HepG2 (cell line): Measurements from ENCODE around the gene MRPL27. TPM values are rescaled to one million over a fixed set of nuclear protein-coding genes. Genes with fewer than 3 reads are reported as not detected.
A peak's percentile ranks its signal among the peaks of the same experiment; 100 is the strongest.

Experiments used
- ATF5 ChIP-seq: sonication (generic); formaldehyde crosslinking; IDR thresholded peaks from 2 replicates; pipeline ENCODE4 v1.4.0; 2020; ENCODE audit warnings: mild to moderate bottlenecking, low read depth, missing genetic modification reagents
- GATA4 ChIP-seq: sonication (generic); IDR thresholded peaks from 2 replicates; pipeline ENCODE4 v1.6.1; 2016; ENCODE audit warnings: antibody characterized with exemption, low read depth, borderline replicate concordance
- GLI4 ChIP-seq: sonication (generic); formaldehyde crosslinking; IDR thresholded peaks from 2 replicates; pipeline ENCODE4 v1.5.1; 2020; ENCODE audit warnings: missing genetic modification reagents, mild to moderate bottlenecking, moderate library complexity, borderline replicate concordance
- HNRNPUL1 ChIP-seq: fragments of 200-400 bp; formaldehyde crosslinking; IDR thresholded peaks from 2 replicates; pipeline ENCODE4 v1.6.1; 2017; ENCODE audit warnings: low read depth, mild to moderate bottlenecking, low read length, moderate library complexity
- KDM4B ChIP-seq: sonication (generic); formaldehyde crosslinking; IDR thresholded peaks from 2 replicates; pipeline ENCODE4 v1.4.0; 2020; ENCODE audit warnings: missing genetic modification reagents
- MBNL3 ChIP-seq: fragments of 250-450 bp; sonication (Bioruptor Pico); conservative IDR thresholded peaks from 2 replicates; pipeline ENCODE4 v1.8.0; 2022; ENCODE audit warnings: mild to moderate bottlenecking, inconsistent platforms
- MTF2 ChIP-seq: sonication (generic); formaldehyde crosslinking; IDR thresholded peaks from 2 replicates; pipeline ENCODE4 v1.5.0; 2020; ENCODE audit warnings: missing genetic modification reagents, borderline replicate concordance
- MXI1 ChIP-seq: IDR thresholded peaks from 3 replicates; pipeline ENCODE4 v1.6.1; 2012; ENCODE audit warnings: low read depth, low read length, inconsistent platforms, borderline replicate concordance
- NFE2L2 ChIP-seq: fragments of 150-350 bp; IDR thresholded peaks from 2 replicates; pipeline ENCODE4 v1.6.1; 2014; ENCODE audit warnings: low read length
- PITX1 ChIP-seq: sonication (generic); formaldehyde crosslinking; IDR thresholded peaks from 2 replicates; pipeline ENCODE4 v1.5.1; 2020; ENCODE audit warnings: mild to moderate bottlenecking, missing genetic modification reagents
- SMAD1 ChIP-seq: sonication (generic); formaldehyde crosslinking; IDR thresholded peaks from 2 replicates; pipeline ENCODE4 v1.4.0; 2020; ENCODE audit warnings: missing genetic modification reagents, low read depth, mild to moderate bottlenecking, borderline replicate concordance
- SRSF4 ChIP-seq: fragments of 200-400 bp; formaldehyde crosslinking; IDR thresholded peaks from one replicate; pipeline ENCODE4 v1.6.1; 2018; ENCODE audit warnings: mild to moderate bottlenecking, low read depth, low read length, moderate library complexity; ENCODE audit not compliant: poor library complexity, severe bottlenecking
- THAP11 ChIP-seq: IDR thresholded peaks from 2 replicates; pipeline ENCODE4 v1.6.1; 2016; ENCODE audit warnings: missing biosample characterization, missing genetic modification reagents
- TIGD3 ChIP-seq: sonication (generic); formaldehyde crosslinking; IDR thresholded peaks from 2 replicates; pipeline ENCODE4 v1.5.1; 2020; ENCODE audit warnings: mild to moderate bottlenecking, missing genetic modification reagents, borderline replicate concordance
- ZBTB8A ChIP-seq: sonication (generic); formaldehyde crosslinking; IDR thresholded peaks from 2 replicates; pipeline ENCODE4 v1.4.0; 2020; ENCODE audit warnings: mild to moderate bottlenecking, low read depth, missing genetic modification reagents, borderline replicate concordance
- ZNF12 ChIP-seq: sonication (generic); formaldehyde crosslinking; IDR thresholded peaks from 2 replicates; pipeline ENCODE4 v1.5.0; 2020; ENCODE audit warnings: missing genetic modification reagents
- ZNF530 ChIP-seq: sonication (generic); formaldehyde crosslinking; IDR thresholded peaks from 2 replicates; pipeline ENCODE4 v1.5.0; 2020; ENCODE audit warnings: low read depth, mild to moderate bottlenecking, missing genetic modification reagents
- ZNF672 ChIP-seq: sonication (generic); formaldehyde crosslinking; IDR thresholded peaks from 2 replicates; pipeline ENCODE4 v1.8.1; 2022; ENCODE audit warnings: missing genetic modification reagents
- ZNF816 ChIP-seq: sonication (generic); formaldehyde crosslinking; IDR thresholded peaks from 2 replicates; pipeline ENCODE4 v1.8.0; 2022; ENCODE audit warnings: missing genetic modification reagents, mild to moderate bottlenecking, borderline replicate concordance
- polyA plus RNA-seq, 8 experiments: library from polyadenylated mRNA; depleted of rRNA in 3 of 8; stranded (reverse) in 7 of 8; unstranded in 1 of 8; fragments of >200 nt; fragmentation: Illumina TruSeq in 4 of 8; extraction: Trizol in 4 of 8; gene quantifications; 2 replicates each; pipeline versions ENCODE4 v1.2.1 to v1.2.3, GENCODE V29; 2011 to 2016; ENCODE audit warnings: low read depth in 4 of 8, missing spikeins in 1 of 8, mixed read lengths in 1 of 8; ENCODE audit not compliant: insufficient read depth in 1 of 8
- total RNA-seq, 5 experiments: library from RNA; depleted of rRNA; stranded (reverse); fragments of >200 nt; fragmentation: Illumina TruSeq; extraction: Trizol; gene quantifications; 2 replicates each; pipeline ENCODE4 v1.2.3, GENCODE V29; 2016; ENCODE audit warnings: low read depth in 1 of 5
- TF ChIP-seq, protein P1 (sequence below): sonication (generic); formaldehyde crosslinking; IDR thresholded peaks from 2 replicates; pipeline ENCODE4 v1.5.0; 2020; ENCODE audit warnings: mild to moderate bottlenecking, missing genetic modification reagents
- TF ChIP-seq, protein P2 (sequence below): sonication (generic); formaldehyde crosslinking; IDR thresholded peaks from 2 replicates; pipeline ENCODE4 v1.9.0; 2022; ENCODE audit warnings: missing genetic modification reagents, mild to moderate bottlenecking, borderline replicate concordance

MRPL27 gene
- total and polyA plus RNA-seq, 2 of the 13 experiments (the other 11 are each of a cell fraction or from before 2014, with no cell fraction given) = 137 to 217 TPM

DNA sequence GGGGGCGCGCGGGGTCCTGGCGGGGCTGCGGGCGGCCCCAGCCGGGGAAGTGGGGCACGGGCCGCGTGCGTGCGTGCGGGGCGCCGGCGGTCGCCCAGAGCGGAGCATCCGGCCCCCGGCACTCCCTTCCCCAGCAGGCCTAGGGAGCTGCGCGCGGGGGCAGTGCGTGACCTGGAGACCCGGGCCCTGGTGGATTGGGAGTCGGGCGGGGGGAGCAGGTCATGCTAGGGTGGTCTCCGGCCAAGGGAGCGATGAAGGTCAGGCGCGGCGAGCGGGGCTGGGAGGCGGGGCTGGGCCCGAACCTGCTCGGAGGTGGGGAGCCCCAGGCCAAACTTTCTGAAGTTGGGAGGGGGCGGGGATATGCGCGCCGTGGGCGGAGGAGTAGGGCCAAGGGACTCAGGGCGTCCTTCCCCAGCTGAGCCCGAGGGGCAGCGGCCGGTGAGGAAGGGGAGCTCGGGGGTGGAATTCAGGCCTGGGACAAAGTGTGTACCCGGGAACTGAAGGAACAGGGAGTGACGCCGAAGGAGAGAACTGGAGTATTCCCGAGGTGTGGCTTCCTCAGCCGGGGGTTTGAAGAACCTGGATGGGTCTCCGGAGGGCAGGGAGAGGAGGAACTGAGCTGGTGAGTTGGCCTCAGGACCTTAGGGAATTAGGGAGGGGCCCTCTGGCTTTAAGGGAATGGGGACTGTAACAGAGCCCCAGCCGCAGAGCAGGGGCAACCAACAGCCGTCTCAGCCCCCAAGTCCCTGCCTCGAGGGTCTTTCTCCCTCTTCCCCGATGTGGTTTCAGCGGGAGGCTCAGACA is 26.5 kb downstream of the MRPL27 start (continued):
- TF ChIP-seq, protein P1, sequence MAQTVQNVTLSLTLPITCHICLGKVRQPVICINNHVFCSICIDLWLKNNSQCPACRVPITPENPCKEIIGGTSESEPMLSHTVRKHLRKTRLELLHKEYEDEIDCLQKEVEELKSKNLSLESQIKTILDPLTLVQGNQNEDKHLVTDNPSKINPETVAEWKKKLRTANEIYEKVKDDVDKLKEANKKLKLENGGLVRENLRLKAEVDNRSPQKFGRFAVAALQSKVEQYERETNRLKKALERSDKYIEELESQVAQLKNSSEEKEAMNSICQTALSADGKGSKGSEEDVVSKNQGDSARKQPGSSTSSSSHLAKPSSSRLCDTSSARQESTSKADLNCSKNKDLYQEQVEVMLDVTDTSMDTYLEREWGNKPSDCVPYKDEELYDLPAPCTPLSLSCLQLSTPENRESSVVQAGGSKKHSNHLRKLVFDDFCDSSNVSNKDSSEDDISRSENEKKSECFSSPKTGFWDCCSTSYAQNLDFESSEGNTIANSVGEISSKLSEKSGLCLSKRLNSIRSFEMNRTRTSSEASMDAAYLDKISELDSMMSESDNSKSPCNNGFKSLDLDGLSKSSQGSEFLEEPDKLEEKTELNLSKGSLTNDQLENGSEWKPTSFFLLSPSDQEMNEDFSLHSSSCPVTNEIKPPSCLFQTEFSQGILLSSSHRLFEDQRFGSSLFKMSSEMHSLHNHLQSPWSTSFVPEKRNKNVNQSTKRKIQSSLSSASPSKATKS (CRISPR knock-in tag) = no peak
- no peak for TF ChIP-seq ZNF12
- TF ChIP-seq ATF5 (CRISPR knock-in tag) = no peak
- TF ChIP-seq ZNF672 (CRISPR knock-in tag) = no peak
- 0 out of 2 replicates have a peak, but pooled peaks have one; percentile 42 for TF ChIP-seq SMAD1
- peak; percentile 63; the same call in 1 of the 2 replicates for TF ChIP-seq ZBTB8A (CRISPR knock-in tag)
- no peak for TF ChIP-seq SRSF4
- no peak for TF ChIP-seq MTF2 (CRISPR knock-in tag)
- no peak for TF ChIP-seq GLI4 (CRISPR knock-in tag)
- TF ChIP-seq TIGD3 (CRISPR knock-in tag) = 0 out of 2 replicates have a peak, but pooled peaks have one; percentile 14
- peak; percentile 34; the same call in 1 of the 2 replicates for TF ChIP-seq PITX1
- no peak for TF ChIP-seq MBNL3 (CRISPR knock-in tag)
- no peak for TF ChIP-seq NFE2L2
- TF ChIP-seq GATA4 = no peak
- TF ChIP-seq ZNF816 (CRISPR knock-in tag) = peak; percentile 65; the same call in 1 of the 2 replicates
- no peak for TF ChIP-seq HNRNPUL1
- TF ChIP-seq THAP11 (CRISPR knock-in tag) = no peak; the same call in 1 of the 2 replicates
- TF ChIP-seq, protein P2, sequence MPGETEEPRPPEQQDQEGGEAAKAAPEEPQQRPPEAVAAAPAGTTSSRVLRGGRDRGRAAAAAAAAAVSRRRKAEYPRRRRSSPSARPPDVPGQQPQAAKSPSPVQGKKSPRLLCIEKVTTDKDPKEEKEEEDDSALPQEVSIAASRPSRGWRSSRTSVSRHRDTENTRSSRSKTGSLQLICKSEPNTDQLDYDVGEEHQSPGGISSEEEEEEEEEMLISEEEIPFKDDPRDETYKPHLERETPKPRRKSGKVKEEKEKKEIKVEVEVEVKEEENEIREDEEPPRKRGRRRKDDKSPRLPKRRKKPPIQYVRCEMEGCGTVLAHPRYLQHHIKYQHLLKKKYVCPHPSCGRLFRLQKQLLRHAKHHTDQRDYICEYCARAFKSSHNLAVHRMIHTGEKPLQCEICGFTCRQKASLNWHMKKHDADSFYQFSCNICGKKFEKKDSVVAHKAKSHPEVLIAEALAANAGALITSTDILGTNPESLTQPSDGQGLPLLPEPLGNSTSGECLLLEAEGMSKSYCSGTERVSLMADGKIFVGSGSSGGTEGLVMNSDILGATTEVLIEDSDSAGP (CRISPR knock-in tag) = no peak
- no peak for TF ChIP-seq KDM4B (CRISPR knock-in tag)
- TF ChIP-seq MXI1 = no peak
- no peak for TF ChIP-seq ZNF530 (CRISPR knock-in tag)
